Right renal cortex interstitium (tissue), 3 donors: ENCODE data around the gene TEPSIN. TPM values are rescaled to one million over a fixed set of nuclear protein-coding genes. Genes with fewer than 3 reads are reported as not detected.

Experiments
- DNase-seq, 3 donors: peaks; one replicate each; pipeline ENCODE4 v3.0.0-alpha.2; 2013; ENCODE audit warnings: low read depth in 3 of 3, low spot score in 2 of 3
- polyA plus RNA-seq, 3 donors: library from polyadenylated mRNA; unstranded; fragments of 120-200 nt; gene quantifications; one replicate each; pipeline ENCODE4 v1.2.1, GENCODE V29; 2013; ENCODE audit not compliant: insufficient read length in 3 of 3

Gene TEPSIN
- polyA plus RNA-seq, 3 donors: 10.5 to 12.9 (median 11.8) TPM

- no peak for DNase-seq
These were observed 12.3 kb upstream of the TEPSIN start for GRCh38 chr17:81251094-81251708.

- DNase-seq: no peak
These were observed 11.6 kb upstream of the TEPSIN start for GRCh38 chr17:81250286-81251093.

- no peak for DNase-seq
These were observed 10.6 kb upstream of the TEPSIN start for GRCh38 chr17:81249223-81250040.

GRCh38 chr17:81248649-81249048 is 9.8 kb upstream of the TEPSIN start:
- DNase-seq: no peak

- DNase-seq: no peak
These were observed 8.6 kb upstream of the TEPSIN start for GRCh38 chr17:81247339-81247990.

- no peak for DNase-seq
These were observed 8.0 kb upstream of the TEPSIN start for GRCh38 chr17:81246679-81247338.

GRCh38 chr17:81246343-81246670 is 7.5 kb upstream of the TEPSIN start:
- no peak for DNase-seq

- DNase-seq: no peak
These were observed 6.9 kb upstream of the TEPSIN start for GRCh38 chr17:81245665-81246342.

- no peak for DNase-seq
These were observed 6.3 kb upstream of the TEPSIN start for GRCh38 chr17:81245024-81245664.

- no peak for DNase-seq
These were observed 5.6 kb upstream of the TEPSIN start for GRCh38 chr17:81244358-81245023.

GRCh38 chr17:81243333-81243664 is 4.4 kb upstream of the TEPSIN start:
- no peak for DNase-seq

- no peak for DNase-seq
These were observed 3.8 kb upstream of the TEPSIN start for GRCh38 chr17:81242421-81243332.

GRCh38 chr17:81241648-81242420 is 3.0 kb upstream of the TEPSIN start:
- no peak for DNase-seq

GRCh38 chr17:81241203-81241602 is 2.3 kb upstream of the TEPSIN start:
- DNase-seq: no peak

- no peak for DNase-seq
These were observed 1.9 kb upstream of the TEPSIN start for GRCh38 chr17:81240761-81241160.

GRCh38 chr17:81239714-81240555 is 1.1 kb upstream of the TEPSIN start:
- DNase-seq: no peak

- no peak for DNase-seq
These were observed 403 bp downstream of the TEPSIN start for GRCh38 chr17:81238490-81238814.
